ENCODE measurements around the gene EPHB1. TPM values are rescaled to one million over a fixed set of nuclear protein-coding genes. Genes with fewer than 3 reads are reported as not detected.

The EPHB1 gene
- polyA plus RNA-seq, 1 donor from 2014 or later, result 18.7 TPM

DNA sequence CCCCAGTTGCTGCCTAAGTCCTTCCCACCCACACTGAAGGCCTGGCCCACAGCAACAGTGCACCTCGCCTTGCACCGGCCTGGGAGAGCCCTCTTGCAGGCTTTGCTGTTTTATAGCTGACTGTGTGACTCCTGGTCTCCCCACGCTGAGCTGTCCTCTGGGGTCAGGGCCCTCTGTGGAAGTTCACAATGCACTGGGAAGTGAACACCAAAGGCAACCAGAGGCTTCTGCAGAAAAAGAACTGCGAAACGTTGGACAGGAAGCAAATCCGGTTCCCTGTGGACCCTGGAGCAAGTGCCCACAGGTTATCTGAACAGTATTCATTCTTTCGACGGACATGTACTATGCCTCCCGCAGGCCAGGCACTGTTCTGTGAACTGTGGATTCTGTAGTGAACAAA, 737 bp upstream of the EPHB1 start:
- H3F3A ChIP-seq (ENCODE audit: insufficient read depth, low read length, poor library complexity, severe bottlenecking), result no peaks in the 10 kb centered on the region
- no peaks in the 10 kb centered on the region for H4K20me1 ChIP-seq (ENCODE audit: insufficient read depth)
- H3K9ac ChIP-seq (ENCODE audit: low read length), result peak overlapping the region; percentile 30
- no peak overlapping the region for H2AFZ ChIP-seq (ENCODE audit: low read depth, low read length)
- no peaks in the 10 kb centered on the region for H3K9me2 ChIP-seq (ENCODE audit: insufficient read depth, low read length)
- H3K4me3 ChIP-seq (ENCODE audit: low read length), result peak overlapping the region; percentile 98
- H3K27ac ChIP-seq (ENCODE audit: low read length), result no peak overlapping the region
- no peaks in the 10 kb centered on the region for H3K36me3 ChIP-seq (ENCODE audit: insufficient read depth, low read length)
- no peaks in the 10 kb centered on the region for H3K9me3 ChIP-seq (ENCODE audit: low read length)
- H3K27me3 ChIP-seq (ENCODE audit: insufficient read depth, low read depth, low read length), result no peaks in the 10 kb centered on the region
- TF ChIP-seq RAD21 (conservative IDR thresholded peaks at IDR 0.05), result no peak
- TF ChIP-seq EZH2 (IDR thresholded peaks at IDR 0.05; ENCODE audit: borderline replicate concordance, insufficient read depth, low read length, poor library complexity, severe bottlenecking), result no peak
- TF ChIP-seq SMC3 (conservative IDR thresholded peaks at IDR 0.05; ENCODE audit: poor library complexity), result no peak
- no peak for TF ChIP-seq POLR2AphosphoS5 (IDR thresholded peaks at IDR 0.05)
- TF ChIP-seq EP300 (conservative IDR thresholded peaks at IDR 0.05; ENCODE audit: poor library complexity, severe bottlenecking), result no peak
- TF ChIP-seq, protein P1, sequence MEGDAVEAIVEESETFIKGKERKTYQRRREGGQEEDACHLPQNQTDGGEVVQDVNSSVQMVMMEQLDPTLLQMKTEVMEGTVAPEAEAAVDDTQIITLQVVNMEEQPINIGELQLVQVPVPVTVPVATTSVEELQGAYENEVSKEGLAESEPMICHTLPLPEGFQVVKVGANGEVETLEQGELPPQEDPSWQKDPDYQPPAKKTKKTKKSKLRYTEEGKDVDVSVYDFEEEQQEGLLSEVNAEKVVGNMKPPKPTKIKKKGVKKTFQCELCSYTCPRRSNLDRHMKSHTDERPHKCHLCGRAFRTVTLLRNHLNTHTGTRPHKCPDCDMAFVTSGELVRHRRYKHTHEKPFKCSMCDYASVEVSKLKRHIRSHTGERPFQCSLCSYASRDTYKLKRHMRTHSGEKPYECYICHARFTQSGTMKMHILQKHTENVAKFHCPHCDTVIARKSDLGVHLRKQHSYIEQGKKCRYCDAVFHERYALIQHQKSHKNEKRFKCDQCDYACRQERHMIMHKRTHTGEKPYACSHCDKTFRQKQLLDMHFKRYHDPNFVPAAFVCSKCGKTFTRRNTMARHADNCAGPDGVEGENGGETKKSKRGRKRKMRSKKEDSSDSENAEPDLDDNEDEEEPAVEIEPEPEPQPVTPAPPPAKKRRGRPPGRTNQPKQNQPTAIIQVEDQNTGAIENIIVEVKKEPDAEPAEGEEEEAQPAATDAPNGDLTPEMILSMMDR (IDR thresholded peaks at IDR 0.05; ENCODE audit: poor library complexity, severe bottlenecking), result no peak
- TF ChIP-seq, protein P2, sequence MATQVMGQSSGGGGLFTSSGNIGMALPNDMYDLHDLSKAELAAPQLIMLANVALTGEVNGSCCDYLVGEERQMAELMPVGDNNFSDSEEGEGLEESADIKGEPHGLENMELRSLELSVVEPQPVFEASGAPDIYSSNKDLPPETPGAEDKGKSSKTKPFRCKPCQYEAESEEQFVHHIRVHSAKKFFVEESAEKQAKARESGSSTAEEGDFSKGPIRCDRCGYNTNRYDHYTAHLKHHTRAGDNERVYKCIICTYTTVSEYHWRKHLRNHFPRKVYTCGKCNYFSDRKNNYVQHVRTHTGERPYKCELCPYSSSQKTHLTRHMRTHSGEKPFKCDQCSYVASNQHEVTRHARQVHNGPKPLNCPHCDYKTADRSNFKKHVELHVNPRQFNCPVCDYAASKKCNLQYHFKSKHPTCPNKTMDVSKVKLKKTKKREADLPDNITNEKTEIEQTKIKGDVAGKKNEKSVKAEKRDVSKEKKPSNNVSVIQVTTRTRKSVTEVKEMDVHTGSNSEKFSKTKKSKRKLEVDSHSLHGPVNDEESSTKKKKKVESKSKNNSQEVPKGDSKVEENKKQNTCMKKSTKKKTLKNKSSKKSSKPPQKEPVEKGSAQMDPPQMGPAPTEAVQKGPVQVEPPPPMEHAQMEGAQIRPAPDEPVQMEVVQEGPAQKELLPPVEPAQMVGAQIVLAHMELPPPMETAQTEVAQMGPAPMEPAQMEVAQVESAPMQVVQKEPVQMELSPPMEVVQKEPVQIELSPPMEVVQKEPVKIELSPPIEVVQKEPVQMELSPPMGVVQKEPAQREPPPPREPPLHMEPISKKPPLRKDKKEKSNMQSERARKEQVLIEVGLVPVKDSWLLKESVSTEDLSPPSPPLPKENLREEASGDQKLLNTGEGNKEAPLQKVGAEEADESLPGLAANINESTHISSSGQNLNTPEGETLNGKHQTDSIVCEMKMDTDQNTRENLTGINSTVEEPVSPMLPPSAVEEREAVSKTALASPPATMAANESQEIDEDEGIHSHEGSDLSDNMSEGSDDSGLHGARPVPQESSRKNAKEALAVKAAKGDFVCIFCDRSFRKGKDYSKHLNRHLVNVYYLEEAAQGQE (IDR thresholded peaks at IDR 0.05; ENCODE audit: borderline replicate concordance), result no peak
- no peak for TF ChIP-seq MXI1 (conservative IDR thresholded peaks at IDR 0.05; ENCODE audit: poor library complexity, severe bottlenecking)
- TF ChIP-seq TAF1 (IDR thresholded peaks at IDR 0.05; ENCODE audit: low read depth), result no peak
- H3K79me2 ChIP-seq (replicated peaks; ENCODE audit: insufficient read depth, low read length), result peaks cover 42% of the 10 kb centered on the region
- no peak overlapping the region for H3K4me2 ChIP-seq (ENCODE audit: low read length)

DNA sequence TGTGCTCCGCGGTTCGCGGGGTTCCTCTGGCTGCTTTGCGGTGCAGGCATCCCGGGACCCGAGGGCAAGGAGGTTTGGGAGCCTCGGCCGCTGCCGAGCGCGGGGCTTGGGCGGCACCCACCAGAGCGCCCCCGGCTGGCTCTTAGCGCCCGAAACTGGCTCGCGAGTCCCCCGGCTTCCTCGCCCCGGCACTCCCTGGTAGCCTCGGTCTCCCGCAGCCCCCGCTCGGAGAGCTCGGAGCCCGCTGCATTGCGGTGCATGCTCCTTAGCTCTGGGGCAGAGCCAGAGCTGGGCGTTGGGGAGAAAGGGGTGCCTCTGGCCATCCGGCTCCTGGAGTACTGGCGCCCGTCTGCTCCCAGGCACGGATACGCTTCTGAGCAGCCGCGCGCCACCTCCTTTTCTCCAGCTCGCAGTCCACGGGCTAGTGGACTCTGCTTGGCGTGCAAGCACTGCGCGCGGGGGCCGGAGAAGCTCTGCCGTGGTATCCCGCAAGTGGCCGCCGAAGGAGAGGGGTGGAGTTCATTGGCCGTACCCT, 753 bp downstream of the EPHB1 start:
- Histone ChIP-seq H3K9ac (ENCODE audit: low read length) (peak overlapping the region; percentile 91), H3K36me3 (ENCODE audit: insufficient read depth, low read length) (no peaks in the 10 kb centered on the region), H3F3A (ENCODE audit: insufficient read depth, low read length, poor library complexity, severe bottlenecking) (no peaks in the 10 kb centered on the region), H3K27me3 (ENCODE audit: insufficient read depth, low read depth, low read length) (no peaks in the 10 kb centered on the region), H3K9me2 (ENCODE audit: insufficient read depth, low read length) (no peaks in the 10 kb centered on the region), H4K20me1 (ENCODE audit: insufficient read depth) (no peaks in the 10 kb centered on the region), H3K27ac (ENCODE audit: low read length) (peak overlapping the region; percentile 74), H3K9me3 (ENCODE audit: low read length) (no peaks in the 10 kb centered on the region), H2AFZ (ENCODE audit: low read depth, low read length) (peak overlapping the region; percentile 28), H3K79me2 (replicated peaks; ENCODE audit: insufficient read depth, low read length) (peaks cover 57% of the 10 kb centered on the region), H3K4me3 (ENCODE audit: low read length) (peak overlapping the region; percentile 98), H3K4me2 (ENCODE audit: low read length) (peak overlapping the region; percentile 86)
- peak; percentile 58 for TF ChIP-seq TAF1 (IDR thresholded peaks at IDR 0.05; ENCODE audit: low read depth)
- TF ChIP-seq, protein P2 (IDR thresholded peaks at IDR 0.05; ENCODE audit: borderline replicate concordance), result no peak
- TF ChIP-seq RAD21 (conservative IDR thresholded peaks at IDR 0.05), result peak; percentile 26
- no peak for TF ChIP-seq EP300 (conservative IDR thresholded peaks at IDR 0.05; ENCODE audit: poor library complexity, severe bottlenecking)
